Measurements from ENCODE around the gene HDDC2. TPM values are rescaled to one million over a fixed set of nuclear protein-coding genes. Genes with fewer than 3 reads are reported as not detected.

The HDDC2 gene
- total RNA-seq, 4 donors from 2014 or later = 62.7 to 88.3 (median 73.1) TPM

DNA sequence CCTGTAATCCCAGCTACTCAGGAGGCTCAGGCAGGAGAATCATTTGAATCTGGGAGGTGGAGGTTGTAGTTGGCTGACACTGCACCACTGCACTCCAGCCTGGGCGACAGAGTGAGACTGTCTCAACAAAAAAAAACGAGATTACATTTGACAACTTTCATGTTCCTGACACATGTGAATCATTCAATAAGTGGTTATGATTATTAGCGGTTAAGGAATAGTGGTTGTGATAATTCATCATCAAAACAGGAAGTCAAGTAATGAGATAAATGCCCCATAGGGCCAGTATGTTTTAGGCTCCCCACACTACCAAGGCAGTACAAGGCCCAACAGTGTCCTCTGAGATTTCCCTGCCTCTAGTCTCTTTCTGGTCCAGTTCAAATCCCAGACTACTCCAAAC is 2.5 kb downstream of the HDDC2 start:
- DNase-seq (ENCODE audit: low spot score) = no peak
- TF ChIP-seq, protein P1, sequence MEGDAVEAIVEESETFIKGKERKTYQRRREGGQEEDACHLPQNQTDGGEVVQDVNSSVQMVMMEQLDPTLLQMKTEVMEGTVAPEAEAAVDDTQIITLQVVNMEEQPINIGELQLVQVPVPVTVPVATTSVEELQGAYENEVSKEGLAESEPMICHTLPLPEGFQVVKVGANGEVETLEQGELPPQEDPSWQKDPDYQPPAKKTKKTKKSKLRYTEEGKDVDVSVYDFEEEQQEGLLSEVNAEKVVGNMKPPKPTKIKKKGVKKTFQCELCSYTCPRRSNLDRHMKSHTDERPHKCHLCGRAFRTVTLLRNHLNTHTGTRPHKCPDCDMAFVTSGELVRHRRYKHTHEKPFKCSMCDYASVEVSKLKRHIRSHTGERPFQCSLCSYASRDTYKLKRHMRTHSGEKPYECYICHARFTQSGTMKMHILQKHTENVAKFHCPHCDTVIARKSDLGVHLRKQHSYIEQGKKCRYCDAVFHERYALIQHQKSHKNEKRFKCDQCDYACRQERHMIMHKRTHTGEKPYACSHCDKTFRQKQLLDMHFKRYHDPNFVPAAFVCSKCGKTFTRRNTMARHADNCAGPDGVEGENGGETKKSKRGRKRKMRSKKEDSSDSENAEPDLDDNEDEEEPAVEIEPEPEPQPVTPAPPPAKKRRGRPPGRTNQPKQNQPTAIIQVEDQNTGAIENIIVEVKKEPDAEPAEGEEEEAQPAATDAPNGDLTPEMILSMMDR (IDR thresholded peaks at IDR 0.05) = no peak
- ATAC-seq (ENCODE audit: low FRiP score) = no peak

DNA sequence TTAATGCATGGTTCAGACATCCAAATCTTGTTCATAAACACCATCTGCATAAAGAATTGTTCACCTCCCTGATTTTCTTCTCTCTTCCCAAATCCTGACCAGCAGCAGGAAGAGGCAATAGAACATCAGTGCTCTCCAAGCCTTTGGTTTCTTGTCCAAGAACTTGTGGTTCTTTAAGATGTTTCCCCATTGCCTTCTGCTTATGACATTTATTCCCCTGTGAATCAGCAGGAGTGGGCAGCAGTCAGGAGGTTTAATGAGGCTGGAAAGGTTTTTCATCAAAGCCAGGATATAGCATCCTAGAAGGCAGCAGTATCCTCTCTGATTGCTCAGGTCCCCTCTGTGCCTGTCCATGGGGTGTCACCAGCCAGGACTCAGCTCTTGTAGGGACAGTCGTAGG is 5.3 kb downstream of the HDDC2 start:
- ATAC-seq (ENCODE audit: low FRiP score) (no peak), DNase-seq (ENCODE audit: low spot score) (no peak)
- TF ChIP-seq, protein P1 (IDR thresholded peaks at IDR 0.05) = no peak

DNA sequence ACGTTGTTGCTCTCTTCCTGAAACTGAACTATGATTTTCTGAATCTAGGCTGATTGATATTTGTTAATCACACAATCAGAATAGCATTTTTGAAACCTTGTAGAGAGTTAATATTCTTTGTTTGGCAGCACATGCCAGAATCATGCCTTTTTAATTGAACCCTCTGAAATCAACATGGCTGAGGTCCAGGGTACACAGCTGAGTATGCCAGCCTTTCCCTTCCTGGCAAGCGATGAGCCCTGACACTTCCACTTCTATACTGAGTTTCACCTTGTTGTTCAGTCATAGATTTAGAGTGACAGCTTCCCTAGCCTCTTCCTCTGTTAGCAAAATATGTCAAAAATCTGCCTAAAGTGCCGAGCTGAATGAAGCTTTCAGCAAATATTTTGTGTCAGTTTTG is 6.8 kb downstream of the HDDC2 start:
- TF ChIP-seq, protein P1 (IDR thresholded peaks at IDR 0.05) = no peak
- no peak for DNase-seq (ENCODE audit: low spot score)
- no peak for ATAC-seq (ENCODE audit: low FRiP score)

DNA sequence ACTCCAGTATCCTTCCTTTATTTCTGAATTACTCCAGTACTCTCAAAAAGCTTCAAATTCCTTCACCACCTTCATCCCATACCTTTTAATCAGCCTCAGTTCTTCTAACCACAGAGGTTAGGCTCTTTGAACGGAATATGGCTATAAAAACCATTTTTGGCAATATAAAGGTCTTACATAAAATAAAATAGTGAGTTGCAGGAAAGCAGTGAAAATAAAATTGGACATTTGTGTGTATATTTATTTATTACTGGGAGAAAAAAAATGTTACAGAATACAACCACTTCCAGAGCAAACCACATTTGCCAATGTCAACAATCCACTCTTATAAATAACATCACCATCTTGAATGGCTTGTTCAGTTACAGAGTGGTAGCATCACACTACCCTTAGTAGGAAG is 7.7 kb downstream of the HDDC2 start:
- DNase-seq (ENCODE audit: low spot score) (no peak), ATAC-seq (ENCODE audit: low FRiP score) (no peak)
- TF ChIP-seq, protein P1 (IDR thresholded peaks at IDR 0.05) = no peak

DNA sequence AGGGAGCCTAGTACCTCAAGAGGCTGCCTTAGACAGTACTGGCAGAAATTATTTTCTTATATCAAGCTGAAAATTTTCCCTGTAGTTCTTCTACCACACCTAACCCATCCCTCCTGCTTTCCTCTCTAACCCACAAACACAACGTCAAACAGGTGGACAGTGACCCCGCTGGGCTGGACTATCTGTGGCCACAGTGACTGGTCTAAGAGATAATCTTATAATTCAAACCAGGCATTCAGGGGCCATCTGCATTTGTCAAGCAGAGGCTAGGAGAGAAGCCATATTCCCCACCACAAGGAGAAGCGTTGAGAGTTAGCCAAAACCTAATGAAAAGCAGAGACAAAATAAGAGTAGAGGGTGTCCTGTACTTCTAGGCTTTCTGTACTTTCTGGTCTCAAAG is 8.2 kb downstream of the HDDC2 start:
- TF ChIP-seq, protein P1 (IDR thresholded peaks at IDR 0.05) = no peak

DNA sequence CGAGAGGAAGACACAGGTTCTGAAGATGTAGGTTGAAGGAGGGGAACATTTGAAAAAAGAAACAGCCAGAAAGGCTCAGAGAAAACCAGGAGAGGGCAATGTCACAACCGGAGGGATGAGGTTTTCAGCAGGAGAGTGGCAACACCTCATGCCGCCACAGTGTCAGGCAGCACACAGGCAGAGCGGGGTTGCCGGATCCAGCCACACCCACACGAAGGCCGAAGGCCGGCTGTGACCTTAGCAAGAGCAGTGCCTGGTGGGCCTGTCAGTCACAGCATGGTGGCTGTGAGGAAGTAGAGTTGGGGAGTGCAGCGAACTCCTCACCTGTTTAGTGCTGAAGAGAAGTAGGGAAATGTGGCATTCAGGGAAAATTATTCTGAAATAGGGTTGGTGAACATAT is 14.0 kb downstream of the HDDC2 start:
- TF ChIP-seq, protein P1 (IDR thresholded peaks at IDR 0.05) = no peak
- ATAC-seq (ENCODE audit: low FRiP score) (no peak), DNase-seq (ENCODE audit: low spot score) (no peak)

More for the DNA sequence above, 8.2 kb downstream of the HDDC2 start:
- DNase-seq (ENCODE audit: low spot score) = no peak
- ATAC-seq (ENCODE audit: low FRiP score) = no peak

DNA sequence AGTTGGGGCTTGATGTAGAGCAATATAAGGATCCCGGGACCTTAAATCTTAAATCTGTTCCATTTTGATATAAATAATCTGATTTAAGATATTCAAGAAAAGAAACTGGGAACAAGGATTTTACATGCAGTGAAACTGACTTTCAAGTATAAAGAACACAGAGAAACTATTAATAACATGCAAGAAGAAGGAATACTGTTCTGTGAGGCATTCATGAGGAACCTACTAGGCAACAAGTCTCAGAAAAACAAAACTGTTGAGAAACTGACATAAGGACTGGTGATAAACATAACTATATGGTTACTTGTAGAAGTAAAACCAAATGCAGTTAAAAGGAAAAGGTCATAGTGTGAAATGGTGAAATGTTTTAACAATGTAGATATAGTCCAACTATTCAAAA is 15.8 kb downstream of the HDDC2 start:
- no peak for ATAC-seq (ENCODE audit: low FRiP score)
- TF ChIP-seq, protein P1 (IDR thresholded peaks at IDR 0.05) = no peak
- DNase-seq (ENCODE audit: low spot score) = no peak

All from omental fat pad (tissue), 4 donors.